PFSK-1 (cell line): Measurements from ENCODE around the gene IL6ST.

Source experiments
- POLR2AphosphoS5 ChIP-seq: IDR thresholded peaks from 2 replicates; pipeline ENCODE4 v1.6.1; 2012; ENCODE audit warnings: low read depth, mild to moderate bottlenecking, control low read depth, low read length, moderate library complexity
- TAF1 ChIP-seq: IDR thresholded peaks from 2 replicates; pipeline ENCODE4 v1.6.1; 2012; ENCODE audit warnings: low read length, control low read depth, borderline replicate concordance; ENCODE audit not compliant: insufficient read depth
- TF ChIP-seq, protein P1 (sequence below), 2 experiments: IDR thresholded peaks; 2 replicates each; pipeline versions ENCODE4 v1.6.1 to v1.8.0; 2011 to 2012; ENCODE audit warnings: low read depth in 2 of 2, low read length in 2 of 2, control low read depth in 1 of 2, inconsistent platforms in 1 of 2, mild to moderate bottlenecking in 1 of 2, moderate library complexity in 1 of 2; ENCODE audit not compliant: insufficient read depth in 1 of 2

DNA sequence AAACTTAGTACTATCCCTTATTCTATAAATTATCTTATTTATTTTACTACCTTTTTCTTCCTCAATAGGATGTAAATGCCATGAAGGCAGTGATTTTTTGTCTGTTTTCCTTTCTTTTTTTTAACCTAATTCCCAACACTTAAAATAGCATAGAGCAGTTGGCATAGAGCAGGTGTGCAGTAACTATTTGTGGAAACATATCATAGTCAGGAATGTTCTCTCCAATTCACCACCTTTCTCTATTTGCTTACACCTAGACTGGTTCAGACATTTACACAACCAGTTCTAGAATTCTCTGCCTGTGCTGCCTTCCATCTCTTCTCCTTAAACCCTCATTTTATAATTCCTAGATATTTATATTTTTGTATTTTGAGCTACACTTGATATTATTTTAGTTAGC is 94.0 kb downstream of the IL6ST start:
- no peak for TF ChIP-seq POLR2AphosphoS5
- TF ChIP-seq, protein P1, sequence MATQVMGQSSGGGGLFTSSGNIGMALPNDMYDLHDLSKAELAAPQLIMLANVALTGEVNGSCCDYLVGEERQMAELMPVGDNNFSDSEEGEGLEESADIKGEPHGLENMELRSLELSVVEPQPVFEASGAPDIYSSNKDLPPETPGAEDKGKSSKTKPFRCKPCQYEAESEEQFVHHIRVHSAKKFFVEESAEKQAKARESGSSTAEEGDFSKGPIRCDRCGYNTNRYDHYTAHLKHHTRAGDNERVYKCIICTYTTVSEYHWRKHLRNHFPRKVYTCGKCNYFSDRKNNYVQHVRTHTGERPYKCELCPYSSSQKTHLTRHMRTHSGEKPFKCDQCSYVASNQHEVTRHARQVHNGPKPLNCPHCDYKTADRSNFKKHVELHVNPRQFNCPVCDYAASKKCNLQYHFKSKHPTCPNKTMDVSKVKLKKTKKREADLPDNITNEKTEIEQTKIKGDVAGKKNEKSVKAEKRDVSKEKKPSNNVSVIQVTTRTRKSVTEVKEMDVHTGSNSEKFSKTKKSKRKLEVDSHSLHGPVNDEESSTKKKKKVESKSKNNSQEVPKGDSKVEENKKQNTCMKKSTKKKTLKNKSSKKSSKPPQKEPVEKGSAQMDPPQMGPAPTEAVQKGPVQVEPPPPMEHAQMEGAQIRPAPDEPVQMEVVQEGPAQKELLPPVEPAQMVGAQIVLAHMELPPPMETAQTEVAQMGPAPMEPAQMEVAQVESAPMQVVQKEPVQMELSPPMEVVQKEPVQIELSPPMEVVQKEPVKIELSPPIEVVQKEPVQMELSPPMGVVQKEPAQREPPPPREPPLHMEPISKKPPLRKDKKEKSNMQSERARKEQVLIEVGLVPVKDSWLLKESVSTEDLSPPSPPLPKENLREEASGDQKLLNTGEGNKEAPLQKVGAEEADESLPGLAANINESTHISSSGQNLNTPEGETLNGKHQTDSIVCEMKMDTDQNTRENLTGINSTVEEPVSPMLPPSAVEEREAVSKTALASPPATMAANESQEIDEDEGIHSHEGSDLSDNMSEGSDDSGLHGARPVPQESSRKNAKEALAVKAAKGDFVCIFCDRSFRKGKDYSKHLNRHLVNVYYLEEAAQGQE (IDR thresholded peaks at IDR 0.05; ENCODE audit: insufficient read depth in 1 of 2, low read depth in 2 of 2, low read length in 2 of 2) = no peak
- no peak for TF ChIP-seq TAF1
